Stimulated activated CD4-positive, alpha-beta T cell treated with anti-CD3 and anti-CD28 coated beads, Interleukin-4, amount 100 ng/mL, for 24 hours (primary cell): ENCODE data around the gene NFIC.
"Not testable (repeated sequence)": the region's sequence is repeated elsewhere in the genome, so short reads cannot be mapped to it uniquely, and the experiment has no call there.

Source experiments
- DNase-seq: peaks from one replicate; pipeline ENCODE4 v3.0.0-alpha.2; 2020

The NFIC gene

GRCh38 chr19:3338541-3339181 lies 27.7 kb upstream of the NFIC start:
- peak; percentile 35 for DNase-seq

- DNase-seq = no peak
Observed at GRCh38 chr19:3340340-3340739, 26.0 kb upstream of the NFIC start.

DNA sequence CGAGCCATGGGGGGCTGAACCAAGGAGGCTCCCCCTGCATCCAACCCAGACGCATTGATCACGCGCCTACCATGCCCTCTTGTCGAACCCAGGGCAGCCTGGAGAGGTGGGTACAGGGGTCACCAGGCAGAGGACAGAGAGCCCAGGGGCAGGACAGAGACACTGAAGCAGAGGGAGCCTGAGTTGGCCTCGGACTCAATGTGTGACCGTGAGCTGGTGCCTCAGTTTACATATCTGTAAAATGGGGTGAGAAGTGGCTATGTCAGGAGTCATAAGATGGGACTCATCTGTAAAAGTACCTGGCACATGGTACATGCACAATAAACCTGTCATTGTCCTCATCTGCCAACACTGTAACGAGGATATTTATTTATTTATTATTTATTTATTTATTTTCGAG lies 24.1 kb upstream of the NFIC start:
- no peak for DNase-seq

DNA sequence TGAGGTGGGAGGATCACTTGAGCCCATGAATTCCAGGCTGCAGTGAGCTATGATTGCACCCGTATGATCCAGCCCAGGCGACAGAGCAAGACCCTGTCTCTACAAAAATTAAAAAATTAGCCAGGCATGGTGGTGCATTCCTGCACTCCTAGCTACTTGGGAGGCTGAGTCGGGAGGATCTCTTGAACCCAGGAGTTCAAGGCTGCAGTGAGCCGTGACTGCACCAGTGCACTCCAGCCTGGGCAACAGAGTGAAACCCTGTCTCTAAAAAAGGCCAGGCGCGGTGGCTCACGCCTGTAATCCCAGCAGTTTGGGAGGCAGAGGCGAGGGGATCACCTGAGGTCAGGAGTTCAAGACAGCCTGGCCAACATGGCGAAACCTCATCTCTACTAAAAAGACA lies 23.4 kb upstream of the NFIC start:
- DNase-seq = not testable (repeated sequence)

- DNase-seq = peak; percentile 65
Observed at GRCh38 chr19:3343619-3344502, 22.5 kb upstream of the NFIC start.

- no peak for DNase-seq
Observed at GRCh38 chr19:3344608-3345598, 21.5 kb upstream of the NFIC start.

- DNase-seq = no peak
Observed at GRCh38 chr19:3345850-3346460, 20.4 kb upstream of the NFIC start.

DNA sequence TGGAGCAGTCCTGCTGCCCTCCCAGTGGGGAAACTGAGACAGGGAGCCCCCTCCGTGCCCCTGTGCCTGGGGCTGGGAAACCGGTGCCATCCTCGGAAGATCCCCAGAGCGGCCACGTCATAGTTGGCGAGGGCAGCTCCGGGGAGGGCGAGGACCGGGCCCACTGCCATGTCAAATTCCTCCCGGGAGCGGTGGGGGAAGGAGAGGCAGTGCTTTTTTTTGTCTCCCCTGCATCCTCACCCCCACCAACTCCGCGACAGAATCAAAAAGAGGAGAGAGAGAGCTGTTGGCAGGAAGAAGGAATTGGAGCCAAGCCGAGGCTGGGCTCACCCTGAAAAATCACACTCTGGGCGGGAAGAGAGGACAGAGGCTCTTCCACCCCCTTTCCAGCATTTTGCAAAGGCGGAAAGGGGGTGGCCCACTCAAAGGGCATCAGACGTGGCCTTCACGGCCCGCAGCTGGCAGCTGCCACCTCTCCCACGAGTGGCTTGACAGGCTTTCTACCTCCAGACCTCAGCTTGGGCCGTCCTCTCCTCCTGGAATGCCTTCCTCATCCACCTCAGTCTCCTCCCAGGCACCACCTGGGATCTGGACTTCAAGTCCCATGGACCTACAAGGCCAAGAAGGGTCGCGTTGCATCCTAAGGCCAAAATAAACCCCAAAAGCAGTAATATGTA lies 19.6 kb upstream of the NFIC start:
- no peak for DNase-seq

DNA sequence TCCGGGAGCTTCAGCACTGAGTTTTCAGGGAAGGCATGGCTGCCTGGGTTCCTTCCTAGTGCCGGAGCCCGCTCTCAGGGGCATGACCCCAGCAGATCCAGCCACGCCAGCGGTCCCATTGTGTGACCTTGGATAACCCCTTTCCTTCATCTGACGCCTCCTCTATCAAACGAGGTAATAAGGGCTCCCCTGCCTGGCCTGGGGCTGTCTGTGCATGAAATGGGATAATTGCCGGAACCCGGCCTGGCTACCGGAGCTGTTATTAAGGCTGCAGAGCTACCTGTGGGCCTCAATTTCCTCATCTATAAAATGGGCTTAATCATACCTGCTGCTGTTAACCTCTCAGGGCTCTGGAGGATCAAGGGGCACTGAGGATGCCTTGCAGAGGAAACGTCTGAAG lies 18.3 kb upstream of the NFIC start:
- DNase-seq = no peak

- not testable (repeated sequence) for DNase-seq
Observed at GRCh38 chr19:3348469-3348868, 17.9 kb upstream of the NFIC start.

DNA sequence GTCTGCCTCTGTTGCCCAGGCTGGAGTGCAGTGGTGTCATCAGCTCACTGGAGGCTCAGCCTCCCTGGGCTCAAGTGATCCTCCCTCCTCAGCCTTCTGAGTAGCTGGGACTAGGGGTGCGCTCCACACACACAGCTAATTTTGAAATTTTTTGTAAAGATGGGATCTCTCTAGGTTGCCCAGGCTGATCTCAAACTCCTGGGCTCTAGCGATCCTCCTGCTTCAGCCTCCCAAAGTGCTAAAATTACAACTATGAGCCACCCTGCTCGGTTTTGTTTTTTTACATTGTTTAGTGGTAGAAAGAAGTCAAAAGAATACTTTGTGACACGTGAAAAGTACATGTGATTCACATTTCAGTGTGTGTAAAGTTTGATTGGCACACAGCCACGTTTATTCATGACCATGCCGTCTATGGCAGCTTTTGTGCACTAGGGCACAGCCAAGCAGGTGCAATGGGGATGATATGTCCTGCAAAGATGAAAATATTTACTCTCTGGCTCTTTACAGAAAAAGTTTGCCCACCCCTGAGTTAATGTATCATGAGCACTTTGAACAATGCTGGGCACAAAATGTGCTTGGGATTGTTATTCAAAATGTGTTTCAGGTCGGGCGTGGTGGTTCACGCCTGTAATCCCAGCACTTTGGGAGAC lies 16.2 kb upstream of the NFIC start:
- no peak for DNase-seq

- no peak for DNase-seq
Observed at GRCh38 chr19:3351702-3352447, 14.5 kb upstream of the NFIC start.

DNA sequence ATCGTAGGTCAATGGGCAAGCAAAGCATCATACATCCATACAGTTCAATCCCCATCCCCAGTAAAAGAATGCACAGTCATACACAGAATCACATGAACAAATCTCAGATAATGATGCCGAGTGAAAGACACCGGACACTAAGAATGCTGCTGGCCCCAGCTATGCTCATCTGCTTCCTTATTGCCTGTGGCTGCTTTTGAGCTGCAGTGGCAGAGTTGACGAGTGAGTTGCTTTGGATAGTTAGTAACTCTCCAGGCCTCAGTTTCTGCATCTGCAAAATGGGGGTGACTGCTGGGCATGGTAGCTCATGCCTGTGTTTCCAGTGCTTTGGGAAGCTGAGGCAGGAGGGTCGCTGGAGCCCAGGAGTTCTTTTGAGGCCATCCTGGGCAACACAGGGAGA lies 12.9 kb upstream of the NFIC start:
- no peak for DNase-seq

DNA sequence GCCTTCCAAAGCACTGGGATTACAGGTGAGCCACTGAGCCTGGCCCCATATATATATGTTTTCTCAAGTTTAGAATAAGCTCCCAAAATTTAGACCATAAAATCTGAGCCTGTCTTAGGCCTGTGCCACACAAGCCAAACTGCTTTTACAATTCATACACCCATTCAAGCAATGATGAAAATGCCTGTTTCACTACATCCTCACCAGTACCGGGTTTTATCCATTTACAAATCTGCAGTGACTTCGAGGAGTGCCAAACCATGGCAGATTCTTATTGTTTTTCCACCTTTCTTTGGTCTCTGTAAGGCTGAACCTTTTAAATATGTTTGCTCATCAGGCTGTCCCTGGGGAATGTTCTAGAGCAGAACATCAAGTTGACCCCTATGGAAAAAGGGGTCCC lies 9.6 kb upstream of the NFIC start:
- DNase-seq = no peak

GRCh38 chr19:3357271-3357991 lies 9.0 kb upstream of the NFIC start:
- DNase-seq = no peak

DNA sequence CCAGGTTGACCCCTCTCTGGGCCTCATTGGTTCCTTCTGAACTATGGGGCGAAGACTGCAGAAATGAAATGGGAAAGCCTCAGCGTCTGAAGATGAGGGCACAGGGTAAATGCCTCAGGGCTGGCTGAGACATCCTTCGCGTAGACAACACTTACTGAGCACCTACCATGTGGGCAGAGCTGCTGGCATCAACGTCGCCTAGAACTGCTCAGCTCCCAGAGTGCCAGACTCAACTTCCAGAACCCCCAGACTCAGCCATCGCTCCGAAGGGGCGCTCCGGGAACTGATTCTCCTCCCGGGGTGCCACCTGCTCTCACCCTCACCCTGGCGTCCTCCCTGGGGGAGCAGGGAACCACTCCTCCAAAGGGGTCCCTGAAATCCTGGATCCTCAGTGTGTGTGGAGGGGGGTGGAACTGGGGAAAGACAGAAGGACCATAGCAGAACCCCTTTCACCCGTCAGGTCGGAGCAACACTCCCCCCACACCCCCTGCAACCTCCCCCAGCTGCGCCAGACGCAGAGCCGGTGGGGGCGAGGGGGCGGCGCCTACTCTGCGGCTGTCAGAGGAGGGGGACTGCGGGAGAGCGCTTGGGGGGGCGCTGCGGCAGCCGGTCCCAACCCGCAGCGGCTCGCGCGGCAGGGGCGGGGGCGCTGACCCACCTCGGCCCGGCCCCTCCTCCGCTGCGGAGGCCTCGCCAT lies 8.2 kb upstream of the NFIC start:
- no peak for DNase-seq

DNA sequence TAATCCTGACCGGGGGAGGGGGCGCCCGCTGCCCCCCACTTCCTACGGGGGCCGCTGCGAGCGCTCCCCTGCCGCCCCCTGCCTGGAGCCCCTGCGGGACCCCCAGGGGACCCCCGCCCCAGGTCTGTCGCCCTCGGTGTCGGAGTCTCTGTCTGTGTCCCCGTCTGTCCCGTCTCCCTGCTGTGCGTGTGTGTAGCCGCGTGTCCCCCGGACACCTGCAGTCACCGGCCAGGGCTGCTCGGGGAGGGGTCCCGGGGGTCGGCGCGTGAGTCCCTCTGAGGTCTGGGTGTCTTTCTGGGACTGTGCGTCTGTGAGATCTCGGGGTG lies 7.7 kb upstream of the NFIC start:
- DNase-seq = no peak

GRCh38 chr19:3359015-3359918 lies 7.1 kb upstream of the NFIC start:
- peak; percentile 65 for DNase-seq
